Measurements from ENCODE around the gene GALNT13.

Gene GALNT13

GRCh38 chr2:154331784-154332183, 460.1 kb downstream of the GALNT13 start:
- DNase-seq, result no peak

DNA sequence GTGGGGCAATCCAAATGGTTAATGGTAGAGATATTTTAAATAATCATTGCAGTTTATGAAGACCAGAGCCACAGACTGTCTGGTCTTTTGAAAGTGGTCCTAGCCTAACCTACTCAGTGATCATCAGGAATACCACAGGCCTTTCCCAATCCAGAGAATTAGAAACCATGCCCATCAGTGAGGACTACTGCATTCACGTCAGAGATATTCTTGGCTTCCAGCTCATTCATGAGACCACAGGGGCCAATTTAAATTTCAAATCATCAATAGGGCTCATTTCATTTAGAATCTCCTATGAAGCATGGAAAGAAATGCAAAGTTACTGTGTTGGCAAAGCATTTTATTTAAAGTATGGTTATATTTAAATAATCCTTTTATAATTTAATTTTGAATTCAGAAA, 464.5 kb downstream of the GALNT13 start:
- DNase-seq, result no peak

GRCh38 chr2:154338352-154338967, 466.7 kb downstream of the GALNT13 start:
- DNase-seq, result no peak

DNA sequence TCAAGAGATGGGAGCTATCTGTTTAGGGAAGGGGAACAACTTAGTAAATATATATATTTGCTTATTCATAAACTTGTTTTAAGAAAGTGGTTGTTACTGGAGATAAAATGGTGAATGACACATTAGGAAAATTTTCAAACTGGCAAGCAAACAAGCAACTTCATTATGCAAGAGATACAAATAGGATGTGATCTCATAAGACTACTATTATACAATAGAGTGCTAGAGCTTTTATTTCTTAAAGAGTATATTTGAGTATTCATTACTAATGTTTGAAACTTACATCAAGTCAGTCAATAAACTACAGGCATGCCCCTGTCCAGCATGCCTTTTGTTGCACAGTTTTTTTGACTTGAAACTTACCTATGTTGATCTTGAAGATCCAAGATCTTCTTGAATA, 471.6 kb downstream of the GALNT13 start:
- no peak for DNase-seq

DNA sequence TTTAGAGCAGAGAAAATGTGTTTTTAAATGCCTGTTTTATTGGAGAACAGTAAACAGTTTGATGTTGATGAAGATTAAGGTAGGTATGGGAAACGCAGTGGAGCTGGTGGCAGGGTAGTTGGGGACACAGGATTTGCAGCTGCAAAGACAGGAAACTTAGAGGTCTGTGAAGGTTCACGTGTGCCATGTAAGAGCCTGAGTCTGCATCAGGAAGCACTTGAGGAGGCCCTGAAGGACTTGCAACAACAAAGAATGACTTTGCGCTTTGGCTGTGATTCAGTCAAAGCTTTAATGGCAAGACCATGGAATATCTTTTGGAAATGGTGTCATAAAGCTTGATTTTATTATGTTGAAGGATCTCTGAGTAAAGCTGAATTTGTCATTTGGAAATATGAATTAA, 479.2 kb downstream of the GALNT13 start:
- DNase-seq, result no peak

GRCh38 chr2:154361276-154361675, 489.6 kb downstream of the GALNT13 start:
- DNase-seq, result no peak

DNA sequence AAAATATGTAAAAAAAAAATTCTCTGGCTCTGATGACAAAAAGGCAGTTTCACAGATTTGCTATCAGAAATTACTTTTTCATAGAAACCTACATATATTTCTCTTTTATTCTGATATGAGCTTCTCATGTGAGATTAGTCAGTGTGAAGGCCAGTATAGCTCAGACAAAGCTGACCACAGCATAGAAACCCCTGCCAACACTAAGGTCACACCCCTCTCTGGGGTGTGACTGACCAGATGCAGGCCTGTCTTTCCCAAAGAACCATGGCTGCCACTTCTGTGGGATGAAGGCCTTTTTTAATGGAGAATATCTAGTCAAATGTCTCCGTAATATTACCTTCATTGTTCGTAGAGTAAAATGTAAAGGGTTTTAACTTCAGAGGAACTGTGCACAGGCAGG, 496.4 kb downstream of the GALNT13 start:
- no peak for DNase-seq

- DNase-seq, result no peak
Measured at GRCh38 chr2:154370873-154371272, 499.2 kb downstream of the GALNT13 start.

DNA sequence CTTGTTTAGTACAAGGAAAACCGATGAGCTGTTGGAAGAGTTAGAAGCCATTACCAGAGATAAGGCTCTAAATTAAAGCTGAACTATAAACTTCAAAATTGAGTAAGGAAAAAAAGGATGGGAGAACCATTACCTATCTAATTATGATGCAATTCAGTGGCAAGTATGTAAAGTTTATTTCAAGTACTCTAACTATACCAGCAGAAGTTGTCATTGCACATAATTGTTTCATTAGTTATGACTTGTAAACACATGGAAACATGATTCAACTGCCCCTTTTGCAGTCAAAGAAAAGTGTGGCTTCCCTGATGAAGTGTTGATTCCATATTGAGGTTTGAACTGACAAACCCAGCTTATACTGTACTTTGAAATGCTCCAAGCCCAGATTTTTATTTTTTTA, 502.7 kb downstream of the GALNT13 start:
- DNase-seq, result no peak

DNA sequence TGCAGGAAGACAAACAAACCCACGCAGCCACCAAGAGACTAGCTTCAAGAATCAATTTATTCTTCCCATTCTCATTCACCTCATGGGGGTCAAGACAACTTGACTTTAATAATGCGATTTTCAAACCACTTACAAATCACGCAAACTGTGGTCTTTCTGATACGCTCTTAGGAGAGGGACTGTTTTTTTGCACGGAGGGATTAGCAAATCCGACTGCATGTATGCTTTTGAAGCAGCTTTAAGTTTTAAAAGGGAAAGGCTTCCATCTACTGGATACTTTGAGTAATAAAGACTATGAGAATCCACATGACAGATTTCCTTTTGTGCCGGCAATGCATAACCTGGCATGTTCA, 503.8 kb downstream of the GALNT13 start:
- peak; percentile 84 for DNase-seq

GRCh38 chr2:154381931-154382794, 510.4 kb downstream of the GALNT13 start:
- DNase-seq, result no peak

DNA sequence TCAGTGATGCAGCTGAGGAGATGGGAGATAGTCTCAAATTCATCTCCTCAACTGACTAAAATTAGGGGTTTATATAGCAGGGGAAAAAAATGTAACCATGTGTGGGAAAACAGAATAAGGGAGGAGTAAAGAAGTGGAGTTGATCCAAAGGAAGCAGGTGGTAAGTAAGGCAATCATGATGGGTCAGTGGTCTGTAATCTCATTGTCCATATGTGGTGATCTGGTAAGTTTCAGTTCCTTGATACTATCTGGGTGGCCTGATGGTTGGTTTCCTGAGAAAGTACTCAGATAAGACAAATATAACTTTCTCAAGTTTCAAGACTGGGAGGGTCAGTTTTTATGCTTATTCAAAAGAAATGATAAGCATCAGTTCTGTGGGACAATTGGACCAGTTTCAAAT, 514.5 kb downstream of the GALNT13 start:
- DNase-seq, result no peak

- DNase-seq, result no peak
Measured at GRCh38 chr2:154391051-154391450, 519.3 kb downstream of the GALNT13 start.

GRCh38 chr2:154392256-154392655, 520.5 kb downstream of the GALNT13 start:
- DNase-seq, result no peak

DNA sequence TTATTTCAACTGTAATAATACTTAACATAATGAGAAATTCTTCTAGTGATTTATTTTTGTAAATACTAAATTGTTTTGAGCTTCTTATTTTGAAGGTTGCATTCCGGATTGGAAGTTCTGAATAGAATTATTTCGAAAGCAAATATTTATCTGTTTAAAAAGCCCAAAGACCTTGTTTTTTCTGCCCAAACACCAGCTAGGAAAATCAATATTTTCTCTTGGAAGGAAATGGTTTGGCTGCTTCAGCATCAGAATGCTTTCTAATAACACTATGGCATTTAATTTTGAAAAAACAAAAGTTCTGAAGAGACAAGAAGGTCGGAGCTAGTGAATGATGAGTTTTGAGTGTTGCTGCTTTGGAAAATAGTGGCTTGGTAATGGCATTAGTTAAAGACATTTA, 522.9 kb downstream of the GALNT13 start:
- DNase-seq, result no peak

DNA sequence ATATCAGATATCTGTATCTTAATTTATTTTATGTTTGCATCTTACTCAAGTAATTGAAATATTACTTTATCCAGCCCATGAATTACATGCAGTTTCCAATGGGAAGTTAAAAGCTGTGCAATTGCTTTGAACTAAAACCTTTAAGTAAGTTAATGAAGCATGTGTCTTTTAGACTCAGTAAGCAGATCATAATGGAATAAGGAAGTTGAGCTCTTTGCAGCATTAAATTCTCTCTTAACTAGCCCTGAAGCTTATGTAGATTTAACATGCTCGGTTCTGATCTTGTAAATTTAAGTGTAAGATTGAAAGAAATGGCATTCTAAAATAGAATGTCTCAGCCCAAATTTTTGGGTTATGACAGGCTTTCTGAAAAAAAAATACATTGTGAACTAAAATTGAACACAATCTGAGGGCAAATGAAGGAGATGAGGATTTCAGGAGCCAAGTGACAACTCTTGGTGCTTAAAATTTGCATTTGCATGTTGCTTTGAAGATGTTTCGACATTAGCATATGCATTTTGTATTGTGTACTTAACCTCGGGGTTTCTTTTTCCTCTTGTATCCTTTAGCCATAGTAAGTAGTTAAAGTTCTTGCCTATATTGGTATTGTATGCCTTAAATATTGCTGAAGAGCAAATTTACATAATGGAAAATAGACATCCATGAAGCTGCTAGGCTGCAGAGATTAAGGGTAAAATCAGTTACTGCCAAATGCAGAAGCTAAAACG, 529.0 kb downstream of the GALNT13 start:
- DNase-seq, result no peak

GRCh38 chr2:154402213-154402612, 530.5 kb downstream of the GALNT13 start:
- DNase-seq, result peak; percentile 78

GRCh38 chr2:154403242-154403790, 531.6 kb downstream of the GALNT13 start:
- no peak for DNase-seq

GRCh38 chr2:154408786-154409185, 537.1 kb downstream of the GALNT13 start:
- DNase-seq, result no peak

- no peak for DNase-seq
Measured at GRCh38 chr2:154422251-154422650, 550.5 kb downstream of the GALNT13 start.

DNA sequence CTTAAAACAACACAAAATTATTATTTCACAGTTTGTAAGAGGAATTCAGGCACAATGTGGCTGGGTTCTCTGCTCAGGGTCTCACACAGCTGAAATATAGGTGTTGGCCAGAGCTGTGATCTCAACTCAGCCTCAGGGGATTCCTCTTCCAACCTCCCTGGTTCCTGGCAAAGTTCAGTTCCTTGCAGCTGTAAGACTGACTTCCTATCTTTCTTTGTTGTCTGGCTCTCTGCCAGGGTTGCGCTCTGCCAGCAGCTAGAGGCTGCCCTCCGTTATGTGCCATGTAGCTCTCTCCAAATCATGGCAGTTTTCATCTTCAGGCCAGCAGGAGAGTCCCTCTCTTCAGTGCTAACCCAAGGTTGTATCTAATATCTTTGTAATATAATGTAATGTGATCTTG, 554.3 kb downstream of the GALNT13 start:
- DNase-seq, result no peak

GRCh38 chr2:154427453-154427852, 555.7 kb downstream of the GALNT13 start:
- no peak for DNase-seq

- DNase-seq, result no peak
Measured at GRCh38 chr2:154428022-154428421, 556.3 kb downstream of the GALNT13 start.

DNA sequence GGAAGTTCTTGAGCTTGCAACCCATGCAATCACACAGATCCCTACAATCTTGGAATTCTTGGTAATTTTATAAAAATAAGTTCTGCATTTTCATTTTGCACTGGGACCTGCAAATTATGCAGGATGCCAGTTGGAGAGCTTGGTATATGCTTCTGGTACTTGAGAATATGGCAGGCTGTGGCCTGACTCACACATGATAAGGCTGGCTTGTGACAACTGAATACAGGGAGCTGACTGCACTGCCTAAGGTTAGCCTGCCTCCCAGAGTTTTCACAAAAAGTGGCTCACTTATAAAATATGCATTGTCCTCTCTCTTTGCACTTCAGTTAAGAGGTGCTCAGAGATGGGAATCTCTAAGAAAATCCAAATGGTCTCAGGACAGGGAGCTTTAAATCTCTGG, 561.3 kb downstream of the GALNT13 start:
- no peak for DNase-seq
